HG03558 (cell line): ENCODE data around the gene SCART1.
"Not testable (repeated sequence)": the region's sequence is repeated elsewhere in the genome, so short reads cannot be mapped to it uniquely, and the experiment has no call there.

Experiments
- ATAC-seq: cut with Tn5 transposase; IDR thresholded peaks from one replicate; pipeline ENCODE4 v1.9.1; 2021; ENCODE audit warnings: moderate number of reproducible peaks; ENCODE audit not compliant: unreplicated experiment; ENCODE audit errors: extremely low read depth

The SCART1 gene

DNA sequence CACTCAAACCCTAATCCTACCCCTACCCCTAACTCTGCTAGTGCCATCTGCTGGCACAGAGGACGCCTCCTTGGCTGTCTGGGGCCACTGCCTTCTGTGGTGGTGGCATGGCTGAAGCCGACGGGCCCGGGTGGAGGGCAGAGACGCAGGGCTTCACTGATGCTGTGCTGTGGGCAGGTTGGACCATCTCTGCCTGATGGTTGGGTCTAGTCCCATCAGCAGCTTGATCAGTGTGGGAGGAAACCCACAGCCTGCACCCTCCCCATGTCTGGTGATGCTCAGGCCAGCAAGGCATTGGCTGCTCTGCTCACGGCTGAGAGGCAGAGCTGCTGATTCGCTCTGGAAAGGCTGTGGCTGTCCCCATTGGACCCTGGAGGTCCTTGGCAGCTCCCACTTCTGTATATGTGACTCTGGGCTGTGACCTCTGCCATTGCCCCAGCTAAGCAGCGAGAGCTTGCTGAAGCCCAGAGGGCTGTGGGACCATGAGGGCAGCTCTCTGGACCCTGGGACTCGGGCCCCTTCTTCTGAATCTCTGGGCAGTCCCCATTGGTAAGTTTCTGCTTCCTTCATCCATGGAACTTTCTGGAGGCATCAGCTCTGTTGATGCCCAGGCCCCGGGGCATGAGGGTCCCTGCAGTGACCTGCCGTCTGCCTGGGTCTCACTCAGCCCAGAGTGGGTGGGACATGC, at the start of gene SCART1:
Gene SCART1, plus strand, starts transcription at position 430 of the 688 bp plus-strand sequence. Its CDS starts 53 bp downstream, at position 483.
- no peak for ATAC-seq

DNA sequence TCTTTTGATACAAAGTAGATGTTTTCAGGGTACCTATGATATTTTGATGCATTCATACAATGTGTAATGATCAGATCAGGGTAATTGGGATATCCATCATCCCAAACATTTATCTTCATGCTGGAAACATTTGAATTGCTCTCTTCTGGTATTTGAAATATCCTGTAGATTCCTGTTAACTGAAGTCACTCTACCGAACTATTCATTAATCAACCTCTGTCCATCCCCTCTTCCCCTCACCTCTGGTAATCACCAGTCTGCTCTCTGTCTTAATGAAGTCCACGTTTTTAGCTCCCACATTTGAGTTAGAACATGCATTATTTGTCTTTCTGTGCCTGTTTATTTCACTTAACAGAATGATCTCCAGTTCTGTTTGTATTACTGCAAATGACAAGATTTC, 48.5 kb upstream of the SCART1 start:
- ATAC-seq, result no peak

DNA sequence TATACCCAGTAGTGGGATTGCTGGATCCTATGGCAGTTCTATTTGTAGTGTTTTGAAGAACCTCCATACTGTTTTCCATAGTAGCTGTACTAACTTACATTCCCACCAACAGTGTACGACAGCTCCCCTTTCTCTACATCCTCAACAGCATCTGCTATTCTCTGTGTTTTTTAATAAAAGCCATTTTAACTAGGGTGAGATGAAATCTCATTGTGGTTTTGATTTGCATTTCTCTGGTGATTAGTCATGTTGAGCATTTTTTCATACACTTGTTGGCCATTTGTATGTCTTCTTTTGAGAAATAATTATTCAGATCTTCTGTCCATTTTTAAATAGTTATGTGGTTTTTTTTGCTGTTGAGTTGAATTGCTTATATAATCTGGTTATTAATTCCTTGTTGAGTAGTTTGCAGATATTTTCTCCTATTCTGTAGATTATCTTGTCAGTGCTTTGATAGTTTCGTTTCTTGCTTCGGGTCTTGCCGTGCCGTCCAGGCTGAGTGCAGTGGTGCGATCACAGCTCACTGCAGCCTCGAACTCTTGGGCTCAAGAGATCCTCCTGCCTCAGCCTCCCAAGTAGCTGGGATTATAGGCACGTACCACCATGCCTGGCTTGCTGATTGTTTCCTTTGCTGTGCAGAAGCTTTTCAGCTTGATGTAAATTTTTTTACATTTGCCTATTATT, 47.8 kb upstream of the SCART1 start:
- ATAC-seq, result no peak

DNA sequence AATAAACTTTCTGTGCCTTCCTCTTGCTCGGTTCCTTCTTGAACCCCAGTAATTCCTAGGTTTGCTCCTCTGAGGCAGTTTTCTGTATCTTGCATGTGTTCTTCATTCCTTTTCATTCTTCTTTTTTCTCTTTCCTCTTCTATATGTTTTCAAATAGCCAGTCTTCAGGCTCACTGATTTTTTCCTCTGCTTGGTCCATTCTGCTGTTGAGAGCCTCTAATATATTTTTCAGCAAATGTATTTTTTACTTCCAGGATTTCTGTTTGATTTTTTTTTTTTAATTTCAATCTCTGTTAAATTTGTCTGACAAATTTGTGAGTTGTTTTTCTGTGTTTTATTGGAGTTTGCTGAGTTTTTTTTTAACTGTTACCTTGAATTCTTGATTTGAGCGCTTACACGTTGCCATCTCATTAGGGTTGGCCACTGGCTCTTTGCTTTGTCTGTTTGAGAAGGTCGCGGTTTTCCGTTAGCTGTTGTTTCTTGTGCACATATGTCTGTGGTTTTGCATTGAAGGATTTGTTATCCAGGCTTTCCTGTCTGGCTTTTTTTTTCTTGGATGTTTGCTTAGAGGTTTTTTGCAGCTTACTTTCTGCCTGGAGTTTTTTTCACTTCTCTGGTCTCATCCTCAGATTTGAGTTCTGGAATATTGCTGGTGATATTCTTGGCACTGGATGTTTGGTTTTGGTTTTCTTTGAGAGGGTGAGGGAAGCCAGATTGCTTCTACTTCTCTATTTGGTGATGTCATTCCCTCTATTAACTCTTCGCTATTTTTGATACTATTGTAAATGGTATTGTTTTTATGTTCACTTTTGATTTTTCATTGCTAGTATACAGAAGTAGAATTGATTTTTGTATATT, 42.0 kb upstream of the SCART1 start:
- no peak for ATAC-seq

GRCh38 chr10:133412381-133412711, 41.4 kb upstream of the SCART1 start:
- no peak for ATAC-seq

DNA sequence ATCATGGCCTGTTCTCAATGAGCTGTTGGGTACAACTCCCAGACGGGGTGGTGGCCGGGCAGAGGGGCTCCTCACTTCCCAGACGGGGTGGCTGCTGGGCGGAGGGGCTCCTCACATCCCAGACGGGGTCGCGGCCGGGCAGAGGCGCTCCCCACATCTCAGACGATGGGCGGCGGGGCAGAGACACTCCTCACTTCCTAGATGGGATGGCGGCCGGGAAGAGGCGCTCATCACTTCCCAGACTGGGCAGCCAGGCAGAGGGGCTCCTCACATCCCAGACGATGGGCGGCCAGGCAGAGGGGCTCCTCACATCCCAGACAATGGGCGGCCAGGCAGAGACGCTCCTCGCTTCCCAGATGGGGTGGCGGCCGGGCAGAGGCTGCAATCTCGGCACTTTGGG, 39.3 kb upstream of the SCART1 start:
- ATAC-seq, result not testable (repeated sequence)

- no peak for ATAC-seq
These were observed 38.0 kb upstream of the SCART1 start for GRCh38 chr10:133415752-133416151.

- no peak for ATAC-seq
These were observed 35.3 kb upstream of the SCART1 start for GRCh38 chr10:133418289-133418993.

GRCh38 chr10:133419211-133419950, 34.4 kb upstream of the SCART1 start:
- no peak for ATAC-seq

DNA sequence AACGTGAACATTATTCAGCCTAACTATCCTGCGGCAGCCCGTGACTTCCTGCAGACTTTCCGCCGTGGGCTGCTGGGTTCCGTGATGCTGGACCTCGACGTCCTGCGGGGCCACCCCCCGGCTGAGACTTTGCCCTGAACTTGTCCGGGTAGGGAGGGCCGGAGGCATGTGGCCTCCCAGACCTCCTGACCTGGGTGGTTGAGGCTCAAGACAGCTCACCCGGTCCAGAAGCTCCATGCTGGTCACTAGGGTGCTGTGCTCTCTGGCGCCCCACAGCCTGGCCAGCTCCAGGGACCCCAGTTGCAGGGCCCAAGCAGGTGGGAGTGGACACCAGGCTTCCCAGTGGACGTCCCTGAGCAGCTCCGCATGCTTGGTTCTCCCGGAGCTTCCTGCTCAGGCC, 33.7 kb upstream of the SCART1 start:
- ATAC-seq, result no peak

- no peak for ATAC-seq
These were observed 33.2 kb upstream of the SCART1 start for GRCh38 chr10:133420579-133420978.

GRCh38 chr10:133421336-133422222, 32.2 kb upstream of the SCART1 start:
- no peak for ATAC-seq

DNA sequence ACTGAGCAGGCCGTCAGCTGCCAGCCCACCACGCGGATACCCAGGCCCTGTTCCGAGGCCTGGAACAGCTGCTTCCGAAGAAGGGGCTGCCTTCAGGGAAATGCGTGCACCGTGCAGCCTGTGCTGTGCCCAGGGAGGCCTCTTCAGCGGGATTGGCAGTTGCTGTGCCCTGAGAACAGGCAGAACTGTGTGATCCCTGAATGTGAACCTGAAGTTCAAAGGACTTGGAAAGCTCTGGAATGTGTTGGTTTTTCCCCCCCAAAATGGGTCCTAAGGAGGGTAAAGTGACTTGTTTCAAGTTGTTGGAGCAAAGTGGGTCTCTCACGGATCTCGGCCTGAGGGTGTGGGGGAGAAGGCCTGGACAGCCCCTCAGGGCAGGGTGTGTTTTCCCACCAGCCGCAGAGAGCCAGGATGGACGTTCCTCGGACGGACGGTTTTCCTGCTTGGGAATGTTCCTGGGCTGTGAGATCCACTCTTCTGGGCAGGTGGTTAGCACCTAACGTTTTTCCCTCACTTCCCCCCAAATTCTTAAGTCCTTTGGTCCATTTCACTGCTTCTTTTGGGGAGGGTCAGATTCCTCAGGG, 31.4 kb upstream of the SCART1 start:
- no peak for ATAC-seq

- no peak for ATAC-seq
These were observed 30.7 kb upstream of the SCART1 start for GRCh38 chr10:133422807-133423771.

DNA sequence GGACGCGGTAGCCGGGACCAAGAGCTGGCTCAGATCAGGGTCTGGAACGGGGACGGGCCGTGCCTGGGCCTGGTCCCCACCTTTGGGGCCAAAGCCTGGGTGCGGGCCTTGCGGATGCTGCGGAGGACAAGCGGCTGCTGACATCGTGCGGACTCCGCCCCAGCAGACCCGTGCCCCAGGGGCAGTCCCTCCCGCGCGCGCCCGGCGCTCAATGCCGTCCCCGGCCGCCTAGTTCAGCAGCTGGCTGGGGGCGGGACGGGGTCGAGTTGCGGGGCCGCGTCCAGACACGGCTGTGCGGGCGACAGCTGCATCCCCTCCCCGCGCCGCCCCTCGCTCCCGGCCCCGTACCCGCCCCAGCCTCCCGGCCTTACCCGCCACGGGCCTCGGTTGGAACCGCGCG, 29.6 kb upstream of the SCART1 start:
- ATAC-seq, result not testable (repeated sequence)

- not testable (repeated sequence) for ATAC-seq
These were observed 29.1 kb upstream of the SCART1 start, which contains the start of gene SPRN for GRCh38 chr10:133424601-133425000. SPRN (minus strand) TSS chr10:133424625; CDS start chr10:133423681, 944 bp downstream.

DNA sequence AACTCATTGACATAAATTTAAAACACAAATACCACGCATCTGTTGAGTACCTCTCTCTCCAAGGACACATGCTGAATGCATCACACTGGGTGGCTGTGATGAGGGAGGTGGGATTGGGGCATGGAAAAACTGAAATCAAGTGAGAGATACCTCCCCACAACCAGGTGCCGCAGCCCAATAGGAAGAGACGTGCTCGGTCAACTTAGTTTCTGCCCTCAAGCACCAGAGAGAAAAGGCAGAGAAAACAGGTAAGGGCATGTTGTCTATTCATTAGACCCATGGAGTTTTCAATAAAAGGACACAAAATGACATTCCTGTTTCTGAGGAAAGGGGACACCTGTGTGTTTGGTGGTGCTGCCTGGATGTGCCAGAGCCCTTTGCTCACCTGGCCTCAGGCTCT, 24.2 kb upstream of the SCART1 start:
- not testable (repeated sequence) for ATAC-seq
